Caki2 (cell line): Measurements from ENCODE around the gene FHIT. TPM values are rescaled to one million over a fixed set of nuclear protein-coding genes. Genes with fewer than 3 reads are reported as not detected.

Experiments used
- DNase-seq: peaks from one replicate; pipeline ENCODE4 v3.0.0-alpha.2; 2015; ENCODE audit warnings: low read depth
- in situ Hi-C: cut with HindIII; loops from 2 replicates; pipeline ENCODE4 v1.10.0; 2016; ENCODE audit warnings: low sequenced_read_pairs, low pct_unique_long_range_greater_than_20kb, mixed read lengths
- total RNA-seq: library from RNA; depleted of rRNA; stranded (reverse); fragments of >200 nt; shearing (Covaris generic); gene quantifications from 2 replicates; pipeline ENCODE4 v1.2.3, GENCODE V29; 2014; ENCODE audit warnings: low replicate concordance

The FHIT gene
- total RNA-seq, 1 experiment from 2014 or later, result 4.8 TPM

DNA sequence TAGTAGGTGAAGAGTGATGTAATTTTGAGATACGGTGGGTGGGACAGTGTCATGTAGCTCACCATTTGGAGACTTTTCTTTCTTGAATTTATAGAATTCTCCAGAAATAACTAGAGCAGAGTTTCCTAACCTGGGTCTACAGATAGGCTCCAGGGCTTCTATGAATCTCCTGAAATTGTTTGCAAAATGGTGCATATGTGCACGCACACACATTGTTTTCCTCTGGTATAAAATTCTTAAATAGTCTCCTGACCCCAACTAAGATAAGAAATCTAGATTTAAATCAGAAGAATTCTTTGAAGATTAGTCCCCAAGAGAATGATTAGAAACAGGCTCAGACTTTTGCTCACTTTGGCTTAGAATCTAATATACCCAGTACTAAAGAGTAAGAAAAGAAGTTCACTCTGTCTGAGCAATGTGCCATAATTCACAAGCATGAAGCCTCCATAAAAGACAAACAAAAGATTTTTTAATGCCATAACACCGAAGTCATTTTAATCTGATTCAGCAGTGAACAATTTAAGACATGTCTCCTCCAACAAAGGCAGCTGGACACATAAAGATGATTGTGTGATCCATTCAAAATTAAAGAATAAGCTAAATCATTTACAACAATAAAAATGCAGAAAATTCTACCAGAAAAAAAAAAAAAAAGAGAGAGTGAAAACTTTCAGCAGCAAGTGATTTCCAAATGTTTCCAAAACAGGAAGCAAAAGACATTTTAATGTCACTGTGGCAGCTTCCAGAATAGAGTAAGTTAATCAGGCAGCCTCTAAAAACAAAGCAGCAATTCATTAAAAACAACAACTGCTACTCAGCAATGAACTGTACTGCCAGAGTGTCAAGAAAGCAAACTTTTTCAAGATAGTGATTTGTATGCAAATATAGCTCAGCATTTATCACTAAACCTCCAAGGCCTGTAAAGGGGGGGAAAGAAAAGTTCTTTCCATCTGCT, 1225.9 kb downstream of the FHIT start:
- in situ Hi-C loops, result no loop called here
- no peak for DNase-seq

DNA sequence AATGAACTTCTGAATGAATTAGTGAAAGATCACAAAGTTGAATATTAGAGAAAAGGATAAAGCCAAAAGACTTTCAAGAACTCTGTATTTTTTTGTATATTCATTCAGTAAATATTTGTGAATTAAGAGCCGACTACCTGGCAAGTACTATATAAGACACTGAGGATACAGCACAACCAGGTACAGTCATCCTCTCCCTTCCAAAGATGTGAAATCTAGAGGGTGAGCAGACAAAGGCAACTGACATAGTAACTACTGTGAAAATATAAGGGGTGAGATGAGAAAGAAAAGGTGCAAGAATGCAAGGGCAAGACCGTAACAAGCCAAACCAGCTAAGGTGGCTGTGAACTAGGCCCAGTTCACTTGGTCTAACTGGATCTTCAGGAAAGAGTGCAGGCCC, 1226.9 kb downstream of the FHIT start:
- no peak for DNase-seq
- in situ Hi-C loops, result no loop called here

DNA sequence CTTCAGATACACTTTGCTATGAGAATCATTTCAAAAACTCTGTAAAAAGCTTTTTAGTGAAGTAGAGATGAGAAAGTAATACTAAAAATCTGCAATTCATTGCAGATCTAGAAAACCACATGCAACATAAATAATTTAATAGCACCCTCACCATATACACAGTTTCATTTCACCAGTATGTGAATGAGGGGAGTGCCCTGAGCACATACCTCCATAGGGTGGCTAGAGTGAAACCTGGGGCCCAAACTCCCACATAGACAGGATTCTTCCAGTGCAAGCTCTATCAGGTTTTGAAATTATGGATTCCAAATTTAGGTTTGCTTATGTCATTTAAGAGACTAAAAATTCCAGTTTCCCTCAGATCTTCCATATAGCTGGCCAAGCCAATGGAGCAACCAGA, 1228.1 kb downstream of the FHIT start:
- DNase-seq, result no peak
- in situ Hi-C loops, result no loop called here

DNA sequence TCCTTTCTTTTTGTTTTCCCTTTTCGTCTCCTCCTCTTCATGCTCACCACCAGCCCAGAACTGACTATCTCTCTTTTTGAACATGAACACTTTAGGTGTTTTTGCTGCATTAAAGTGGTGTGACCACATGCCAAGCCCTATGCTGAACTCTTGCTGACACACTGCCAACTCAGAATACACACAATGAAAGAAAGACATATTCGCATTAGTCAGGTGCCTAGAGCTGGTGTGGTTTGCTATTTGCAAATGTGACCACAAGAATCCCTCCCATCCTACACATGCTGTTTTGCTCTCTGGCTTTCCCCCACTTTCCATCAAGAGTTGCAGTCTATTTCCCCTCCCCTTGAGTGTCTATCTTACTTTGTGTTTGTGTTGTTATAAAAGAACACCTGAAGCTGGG, 1233.6 kb downstream of the FHIT start:
- DNase-seq, result no peak
- in situ Hi-C loops, result no loop called here

DNA sequence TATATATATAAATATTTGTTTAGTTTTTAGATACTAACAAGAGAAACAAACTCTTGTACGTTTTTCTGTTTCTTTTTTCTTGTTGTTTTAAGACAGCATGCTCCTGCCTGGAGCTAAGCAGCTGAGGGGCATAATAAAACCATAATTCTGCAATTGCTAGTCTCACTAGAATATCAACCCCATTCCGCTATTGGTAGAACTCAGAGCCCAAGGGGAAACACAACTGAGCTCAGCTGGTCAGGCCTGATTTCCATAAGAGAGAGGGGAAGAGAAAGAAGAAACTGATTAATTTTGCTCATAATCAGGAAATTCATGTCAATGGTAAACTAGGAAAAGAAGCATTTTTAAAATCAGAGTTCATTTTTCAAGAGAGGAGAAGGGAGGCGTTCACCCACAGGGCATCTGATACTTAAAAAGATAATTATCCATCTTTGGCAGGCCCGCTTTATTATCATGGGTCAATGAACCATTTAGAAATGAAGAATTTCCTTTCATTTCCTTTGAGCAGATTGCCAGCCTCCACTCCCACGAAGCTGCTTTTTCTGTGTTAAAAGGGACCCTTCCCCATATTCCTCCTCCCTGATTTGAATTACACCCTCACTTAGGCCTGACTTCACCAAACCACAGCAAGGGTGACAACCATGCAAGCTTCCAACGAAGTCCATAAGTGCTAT, 1236.1 kb downstream of the FHIT start:
- no peak for DNase-seq
- in situ Hi-C loops, result no loop called here

- in situ Hi-C loops, result no loop called here
- DNase-seq, result no peak
These were observed 1238.0 kb downstream of the FHIT start for GRCh38 chr3:60013241-60013640.

- DNase-seq, result no peak
- in situ Hi-C loops, result no loop called here
These were observed 1240.0 kb downstream of the FHIT start for GRCh38 chr3:60011218-60011617.

DNA sequence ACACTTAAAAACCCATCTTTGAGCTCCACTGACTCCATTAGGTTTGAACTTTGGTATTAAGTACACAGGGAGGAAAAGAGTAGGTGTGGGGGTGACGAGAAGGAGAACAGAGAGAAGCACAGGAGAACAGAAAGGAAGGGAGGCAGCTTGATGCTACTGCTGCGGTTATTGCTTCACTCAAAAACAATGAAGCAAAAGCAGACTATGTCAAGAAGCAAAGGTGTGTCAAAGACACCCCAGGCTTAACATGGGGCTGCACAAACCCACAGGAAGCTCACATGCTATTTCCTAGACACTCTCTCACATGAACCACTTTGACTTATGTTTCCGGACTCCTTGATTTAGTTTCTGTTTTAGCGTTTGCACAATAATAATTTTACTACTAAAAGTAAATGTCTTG, 1240.5 kb downstream of the FHIT start:
- in situ Hi-C loops, result no loop called here
- no peak for DNase-seq

GRCh38 chr3:60009931-60010478, 1241.2 kb downstream of the FHIT start:
- DNase-seq, result no peak
- in situ Hi-C loops, result no loop called here

DNA sequence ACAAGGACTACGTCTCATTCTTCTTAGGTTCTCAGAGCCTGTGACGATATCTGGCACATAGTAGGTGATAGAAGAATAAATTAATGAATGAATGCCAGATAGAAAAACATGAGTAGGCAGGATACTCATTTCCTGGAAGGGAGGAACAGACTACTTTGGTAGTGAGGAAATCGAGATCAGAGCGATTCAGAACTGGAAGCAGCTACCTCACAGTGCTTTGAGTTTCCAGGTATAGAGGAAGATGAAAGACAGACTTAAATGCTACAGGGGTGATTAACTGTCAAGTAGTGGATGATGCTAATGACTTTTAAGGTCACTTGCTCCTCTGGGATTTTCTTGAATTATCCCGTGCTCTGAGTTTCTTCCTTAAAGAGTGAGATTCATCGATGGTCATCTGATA, 1249.9 kb downstream of the FHIT start:
- in situ Hi-C loops, result no loop called here
- DNase-seq, result no peak

DNA sequence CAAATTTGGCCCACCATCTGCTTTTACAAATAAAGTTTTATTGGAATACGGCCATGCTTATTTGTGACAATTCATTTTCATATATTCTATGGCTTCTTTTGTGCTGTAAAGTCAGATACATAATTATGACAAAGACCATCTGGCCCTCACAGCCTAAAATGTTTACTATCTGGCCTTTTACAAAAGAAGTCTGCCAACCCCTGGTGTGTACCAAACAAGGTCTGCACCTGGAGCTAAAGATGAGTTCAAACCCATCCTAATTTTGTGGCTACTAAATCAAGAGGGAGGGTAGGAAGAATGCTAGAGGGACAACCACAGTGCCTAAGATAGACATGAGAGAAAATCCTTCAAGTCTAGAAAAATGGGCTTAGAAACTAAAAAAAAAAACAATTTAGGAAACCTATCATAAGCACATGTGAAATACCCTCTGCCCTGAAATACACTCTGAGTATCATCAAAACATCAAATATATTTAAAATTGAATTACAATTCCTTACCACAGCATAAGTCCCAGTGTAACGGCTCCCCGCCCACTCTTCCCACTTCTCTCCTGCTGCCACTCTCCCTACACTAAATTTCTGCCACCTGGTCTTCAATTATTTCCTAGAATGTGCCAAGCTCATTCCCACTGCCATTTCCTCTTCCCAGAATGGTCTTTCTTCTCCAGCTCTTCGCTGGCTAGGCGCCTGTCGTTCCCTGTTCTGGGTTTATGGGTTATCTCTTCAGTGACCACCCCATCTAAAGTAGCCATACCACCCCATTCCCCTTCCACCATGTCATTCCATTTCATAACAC, 1250.7 kb downstream of the FHIT start:
- in situ Hi-C loops, result no loop called here
- no peak for DNase-seq

- in situ Hi-C loops, result no loop called here
- DNase-seq, result no peak
These were observed 1253.2 kb downstream of the FHIT start for GRCh38 chr3:59998058-59998457.

DNA sequence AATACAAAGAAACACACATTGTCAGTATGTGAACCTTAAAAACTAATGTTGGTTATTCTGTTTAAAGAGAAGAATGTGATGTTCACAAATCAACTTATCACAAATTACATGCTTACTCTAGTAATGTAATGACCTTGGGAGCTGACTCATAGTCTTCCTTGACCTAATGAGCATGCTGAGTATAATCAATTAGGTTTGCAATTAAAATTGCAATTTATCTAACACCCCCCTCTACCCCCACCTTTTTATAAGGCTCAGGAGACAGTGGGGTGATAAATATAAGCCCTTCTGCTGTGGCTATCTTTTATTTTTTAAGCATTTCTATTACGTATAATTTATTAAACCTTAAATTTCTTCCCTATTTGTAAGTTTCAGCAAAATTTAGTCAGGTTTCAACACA, 1253.7 kb downstream of the FHIT start:
- in situ Hi-C loops, result no loop called here
- DNase-seq, result no peak

GRCh38 chr3:59996056-59996455, 1255.2 kb downstream of the FHIT start:
- in situ Hi-C loops, result no loop called here
- DNase-seq, result no peak

DNA sequence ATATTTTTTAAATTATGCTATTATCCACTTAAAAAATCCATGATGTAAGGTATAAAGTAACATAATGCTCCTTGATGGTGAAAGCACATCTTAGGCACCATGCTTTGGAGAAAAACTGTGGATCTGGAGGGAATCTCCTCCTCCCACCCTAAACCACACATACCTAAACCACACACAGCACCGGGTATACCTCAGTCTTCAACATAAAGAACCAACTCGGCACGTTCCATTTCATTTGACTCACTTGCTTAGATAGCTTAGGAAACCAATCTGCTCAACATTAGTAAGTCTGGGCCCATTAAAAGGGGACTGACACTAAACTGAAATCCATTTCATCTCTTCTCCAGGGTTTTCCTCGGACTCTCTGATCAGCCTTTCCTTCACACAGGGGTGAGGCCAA, 1255.7 kb downstream of the FHIT start:
- in situ Hi-C loops, result no loop called here
- DNase-seq, result no peak

DNA sequence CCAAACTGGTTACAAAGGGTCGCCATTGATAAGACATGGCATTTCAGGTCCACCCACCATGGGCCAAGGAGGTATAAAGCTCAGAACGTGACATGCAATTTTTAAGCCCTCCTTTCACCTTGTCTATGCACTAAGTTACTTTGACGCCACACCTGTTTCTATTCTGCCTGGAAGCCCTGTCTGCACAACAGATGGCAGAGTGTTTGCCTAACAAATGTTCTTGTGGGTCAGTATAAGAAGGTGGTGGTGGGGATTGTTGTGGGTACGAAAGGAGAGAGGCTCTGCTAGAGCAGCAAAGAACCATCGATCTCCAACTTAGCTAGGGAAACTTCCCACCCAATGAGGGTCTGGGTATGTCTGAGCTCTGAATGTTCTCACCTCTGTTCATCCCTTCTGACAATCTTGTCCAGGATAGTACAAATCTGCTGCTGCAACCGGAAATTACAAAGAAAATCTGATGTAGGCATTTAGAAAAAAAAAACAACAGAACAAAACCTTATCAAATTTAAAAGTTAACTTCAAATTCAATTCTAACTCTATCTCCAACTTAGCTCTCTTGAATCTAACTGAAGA, 1256.4 kb downstream of the FHIT start:
- DNase-seq, result no peak
- in situ Hi-C loops, result no loop called here

DNA sequence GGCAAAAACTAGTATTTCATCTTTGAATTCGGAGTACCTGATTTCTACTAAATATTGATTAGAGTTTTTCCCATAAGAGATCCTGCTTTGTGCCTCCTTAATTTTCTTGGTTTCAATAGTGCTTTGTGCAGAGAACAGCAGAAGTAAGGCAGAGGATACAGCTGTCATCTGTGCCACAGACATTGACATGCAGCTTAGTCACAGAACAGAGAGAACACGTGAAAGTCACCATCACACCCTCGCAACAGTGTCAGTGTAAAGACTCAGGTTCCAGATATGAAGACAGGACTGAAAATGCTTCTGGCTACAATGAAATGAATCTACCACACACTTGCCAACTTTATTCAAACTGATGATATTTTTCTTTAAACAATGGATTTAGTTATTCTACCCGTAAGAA, 1258.7 kb downstream of the FHIT start:
- in situ Hi-C loops, result no loop called here
- no peak for DNase-seq

DNA sequence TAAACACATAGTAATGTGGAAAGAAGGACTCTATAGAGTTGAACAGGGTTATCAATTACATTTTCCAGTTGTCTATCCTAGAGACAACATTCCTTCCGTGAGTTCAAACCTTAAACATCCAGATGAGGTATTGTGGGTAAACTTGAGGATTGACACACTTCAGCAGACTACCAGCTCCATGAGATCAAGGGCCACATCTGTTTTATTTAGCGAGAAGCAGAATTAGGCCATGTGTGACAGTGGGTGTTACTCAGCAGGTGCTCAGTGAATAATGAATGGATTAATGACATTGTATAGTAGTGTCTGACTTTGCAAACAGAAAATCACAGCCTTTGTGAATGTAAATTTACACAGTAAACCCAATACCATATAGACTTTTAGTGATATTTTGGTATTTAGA, 1260.3 kb downstream of the FHIT start:
- DNase-seq, result no peak
- in situ Hi-C loops, result no loop called here
